A673 (cell line): Measurements from ENCODE around the gene DVL1.

Experiments
- EZH2 ChIP-seq: fragments of 200-600 bp; sonication (generic); IDR thresholded peaks from 2 replicates; pipeline ENCODE4 v1.6.1; 2017; ENCODE audit warnings: borderline replicate concordance, low read depth, mild to moderate bottlenecking, mixed read lengths, antibody characterized with exemption, low read length; ENCODE audit not compliant: poor library complexity, severe bottlenecking
- TF ChIP-seq, protein P1 (sequence below): fragments of 300-800, 200-600 bp; sonication (generic); conservative IDR thresholded peaks from 2 replicates; pipeline ENCODE4 v1.5.1; 2017; ENCODE audit warnings: low read depth, mild to moderate bottlenecking, antibody characterized with exemption, low read length, moderate library complexity, mixed read lengths

DNA sequence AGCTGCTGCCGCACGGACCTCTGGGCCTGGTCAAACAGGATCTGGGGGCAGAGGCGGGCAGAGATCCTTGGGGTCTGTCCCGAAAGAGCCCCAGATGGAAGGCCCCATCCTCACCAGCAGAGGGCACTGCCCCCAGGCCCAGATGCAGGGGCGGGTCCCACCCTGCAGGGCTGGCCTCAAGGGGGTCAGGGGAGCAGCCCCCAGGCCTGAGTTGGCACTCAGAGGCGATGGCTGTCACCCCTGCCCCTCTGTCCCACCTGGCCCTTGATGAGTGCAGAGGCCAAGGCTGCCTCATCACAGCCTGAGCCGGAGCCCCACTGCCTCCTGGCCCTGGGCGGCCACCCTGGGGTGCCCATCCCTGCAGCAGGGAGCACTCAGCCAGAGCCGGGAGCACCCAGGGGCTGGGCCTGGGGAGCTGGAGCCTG, 47.2 kb downstream of the DVL1 start:
- TF ChIP-seq EZH2: no peak
- TF ChIP-seq, protein P1, sequence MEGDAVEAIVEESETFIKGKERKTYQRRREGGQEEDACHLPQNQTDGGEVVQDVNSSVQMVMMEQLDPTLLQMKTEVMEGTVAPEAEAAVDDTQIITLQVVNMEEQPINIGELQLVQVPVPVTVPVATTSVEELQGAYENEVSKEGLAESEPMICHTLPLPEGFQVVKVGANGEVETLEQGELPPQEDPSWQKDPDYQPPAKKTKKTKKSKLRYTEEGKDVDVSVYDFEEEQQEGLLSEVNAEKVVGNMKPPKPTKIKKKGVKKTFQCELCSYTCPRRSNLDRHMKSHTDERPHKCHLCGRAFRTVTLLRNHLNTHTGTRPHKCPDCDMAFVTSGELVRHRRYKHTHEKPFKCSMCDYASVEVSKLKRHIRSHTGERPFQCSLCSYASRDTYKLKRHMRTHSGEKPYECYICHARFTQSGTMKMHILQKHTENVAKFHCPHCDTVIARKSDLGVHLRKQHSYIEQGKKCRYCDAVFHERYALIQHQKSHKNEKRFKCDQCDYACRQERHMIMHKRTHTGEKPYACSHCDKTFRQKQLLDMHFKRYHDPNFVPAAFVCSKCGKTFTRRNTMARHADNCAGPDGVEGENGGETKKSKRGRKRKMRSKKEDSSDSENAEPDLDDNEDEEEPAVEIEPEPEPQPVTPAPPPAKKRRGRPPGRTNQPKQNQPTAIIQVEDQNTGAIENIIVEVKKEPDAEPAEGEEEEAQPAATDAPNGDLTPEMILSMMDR: peak; percentile 62
